Ishikawa (cell line): ENCODE measurements around the gene OTOP2.

ENCODE experiments used
- CEBPB ChIP-seq: IDR thresholded peaks from 2 replicates; pipeline ENCODE4 v1.6.1; 2012
- CREB1 ChIP-seq: IDR thresholded peaks from 2 replicates; pipeline ENCODE4 v1.6.1; 2012; ENCODE audit warnings: low read depth
- EGR1 ChIP-seq: IDR thresholded peaks from 2 replicates; pipeline ENCODE4 v1.6.1; 2012
- EP300 ChIP-seq: IDR thresholded peaks from 2 replicates; pipeline ENCODE4 v1.6.1; 2012; ENCODE audit warnings: borderline replicate concordance
- FOXM1 ChIP-seq: IDR thresholded peaks from 2 replicates; pipeline ENCODE4 v1.6.1; 2012; ENCODE audit warnings: low read depth, borderline replicate concordance
- NFIC ChIP-seq: IDR thresholded peaks from 2 replicates; pipeline ENCODE4 v1.6.1; 2012
- RAD21 ChIP-seq: IDR thresholded peaks from 2 replicates; pipeline ENCODE4 v1.6.1; 2012; ENCODE audit warnings: low read depth
- REST ChIP-seq: IDR thresholded peaks from 2 replicates; pipeline ENCODE4 v1.6.1; 2012; ENCODE audit warnings: low read depth, mild to moderate bottlenecking
- TAF1 ChIP-seq: IDR thresholded peaks from 2 replicates; pipeline ENCODE4 v1.6.1; 2012; ENCODE audit warnings: low read depth, mild to moderate bottlenecking
- TCF12 ChIP-seq: IDR thresholded peaks from 2 replicates; pipeline ENCODE4 v1.6.1; 2012; ENCODE audit warnings: low read depth
- TEAD4 ChIP-seq: IDR thresholded peaks from 2 replicates; pipeline ENCODE4 v1.6.1; 2012
- YY1 ChIP-seq: IDR thresholded peaks from 2 replicates; pipeline ENCODE4 v1.6.1; 2012; ENCODE audit warnings: low read depth
- ZBTB7A ChIP-seq: IDR thresholded peaks from 2 replicates; pipeline ENCODE4 v1.6.1; 2012; ENCODE audit warnings: low read depth
- TF ChIP-seq, protein P1 (sequence below): IDR thresholded peaks from 2 replicates; pipeline ENCODE4 v1.6.1; 2012
- TF ChIP-seq, protein P2 (sequence below): IDR thresholded peaks from 2 replicates; pipeline ENCODE4 v1.6.1; 2012

Gene OTOP2

GRCh38 chr17:74971069-74971841, 47.2 kb downstream of the OTOP2 start:
- TF ChIP-seq, protein P1, sequence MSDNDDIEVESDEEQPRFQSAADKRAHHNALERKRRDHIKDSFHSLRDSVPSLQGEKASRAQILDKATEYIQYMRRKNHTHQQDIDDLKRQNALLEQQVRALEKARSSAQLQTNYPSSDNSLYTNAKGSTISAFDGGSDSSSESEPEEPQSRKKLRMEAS = no peak
- TF ChIP-seq EGR1 (no peak), CEBPB (no peak), TCF12 (no peak), YY1 (no peak), NFIC (no peak), REST (no peak), CREB1 (no peak), TAF1 (no peak), EP300 (no peak), TEAD4 (no peak), FOXM1 (no peak), RAD21 (no peak), ZBTB7A (no peak)
- TF ChIP-seq, protein P2, sequence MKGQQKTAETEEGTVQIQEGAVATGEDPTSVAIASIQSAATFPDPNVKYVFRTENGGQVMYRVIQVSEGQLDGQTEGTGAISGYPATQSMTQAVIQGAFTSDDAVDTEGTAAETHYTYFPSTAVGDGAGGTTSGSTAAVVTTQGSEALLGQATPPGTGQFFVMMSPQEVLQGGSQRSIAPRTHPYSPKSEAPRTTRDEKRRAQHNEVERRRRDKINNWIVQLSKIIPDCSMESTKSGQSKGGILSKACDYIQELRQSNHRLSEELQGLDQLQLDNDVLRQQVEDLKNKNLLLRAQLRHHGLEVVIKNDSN = no peak

- TF ChIP-seq ZBTB7A (no peak; the same call in 1 of the 2 replicates), RAD21 (no peak), TEAD4 (no peak), NFIC (no peak), REST (no peak), CREB1 (no peak), EP300 (no peak), FOXM1 (no peak), CEBPB (no peak), TCF12 (no peak), TAF1 (no peak), YY1 (no peak), EGR1 (no peak)
- TF ChIP-seq, protein P1 = no peak
- TF ChIP-seq, protein P2 = no peak
These were observed 47.7 kb downstream of the OTOP2 start for GRCh38 chr17:74971842-74972106.

DNA sequence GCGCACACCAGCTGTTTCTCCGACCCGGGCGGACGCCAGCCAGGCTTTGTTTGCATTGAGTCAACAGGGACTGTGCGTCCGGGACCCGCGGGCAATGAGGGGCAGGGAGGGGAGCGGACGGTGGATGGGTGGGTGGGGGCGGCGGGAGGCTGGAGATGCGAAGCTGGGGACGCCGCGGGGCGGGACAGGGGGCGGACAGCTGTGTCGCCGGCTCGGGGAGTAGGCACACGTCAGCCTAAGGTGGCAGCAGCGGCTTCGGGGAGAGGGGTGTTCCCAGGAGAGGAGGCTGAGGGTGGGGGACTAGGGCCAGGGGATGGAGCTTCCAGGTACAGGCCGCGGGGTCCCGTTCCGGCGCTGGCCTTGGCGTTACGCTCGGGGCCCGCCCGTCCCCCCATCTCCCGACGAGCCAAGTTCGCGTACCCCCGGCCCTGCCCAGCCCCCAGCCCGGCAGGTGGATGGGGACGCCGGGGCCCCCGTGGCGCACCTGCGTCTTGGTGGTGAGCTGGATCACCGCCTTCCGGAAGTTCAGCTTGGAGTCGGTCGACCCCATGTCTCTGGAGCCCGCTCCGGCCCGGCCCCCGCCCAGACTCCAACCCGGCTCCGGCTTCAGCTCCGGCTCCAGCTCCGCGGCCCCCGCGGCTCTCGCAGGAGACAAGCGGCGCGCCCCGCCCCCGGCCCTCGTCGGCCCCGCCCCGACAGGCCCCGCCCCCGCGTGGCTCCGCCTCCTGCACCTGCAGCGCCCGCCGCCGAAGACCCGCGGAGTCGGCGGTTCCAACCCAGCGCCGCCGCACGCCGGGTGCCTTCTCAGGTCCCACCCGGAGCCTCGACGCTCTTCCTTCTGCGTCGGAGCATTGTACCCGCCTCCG, 48.3 kb downstream of the OTOP2 start, which contains the start of gene HID1:
Gene HID1, minus strand, starts transcription at position 653 of the 866 bp plus-strand sequence. Its CDS starts 103 bp downstream, at position 550.
- TF ChIP-seq TCF12 = peak; percentile 68
- TF ChIP-seq ZBTB7A = peak; percentile 85; the same call in 1 of the 2 replicates
- no peak for TF ChIP-seq RAD21
- TF ChIP-seq, protein P1 = peak; percentile 76
- TF ChIP-seq EP300 = peak; percentile 36
- TF ChIP-seq FOXM1 = no peak

- TF ChIP-seq CREB1 = no peak
- TF ChIP-seq RAD21 = no peak
- no peak for TF ChIP-seq NFIC
- TF ChIP-seq TEAD4 = no peak
- no peak for TF ChIP-seq REST
- TF ChIP-seq EGR1 = no peak
- TF ChIP-seq, protein P2 = no peak
- no peak for TF ChIP-seq TCF12
- TF ChIP-seq YY1 = no peak
- TF ChIP-seq ZBTB7A = no peak
- no peak for TF ChIP-seq FOXM1
- no peak for TF ChIP-seq CEBPB
- no peak for TF ChIP-seq TAF1
- TF ChIP-seq EP300 = no peak
These were observed 48.9 kb downstream of the OTOP2 start for GRCh38 chr17:74972973-74973328.
